GM12878 (cell line): ENCODE results near the gene LARP6.

ENCODE experiments used
- ATF7 ChIP-seq: fragments of 450-650 bp; IDR thresholded peaks from 2 replicates; pipeline ENCODE4 v1.6.1; 2016; ENCODE audit warnings: low read depth, mild to moderate bottlenecking
- CTCF ChIP-seq, 3 experiments: IDR thresholded peaks in 2 of 3; conservative IDR thresholded peaks in 1 of 3; 2 replicates each; pipeline ENCODE4 v1.5.1; 2011; ENCODE audit warnings: low read depth in 3 of 3, low read length in 3 of 3, mild to moderate bottlenecking in 3 of 3, control low read depth in 2 of 3, moderate library complexity in 2 of 3, inconsistent platforms in 1 of 3, mixed read lengths in 1 of 3; ENCODE audit not compliant: control insufficient read depth in 2 of 3, insufficient read depth in 1 of 3; ENCODE audit errors: extremely low read depth in 1 of 3
- FOS ChIP-seq: IDR thresholded peaks from 3 replicates; pipeline ENCODE4 v1.6.1; 2011; ENCODE audit warnings: borderline replicate concordance; ENCODE audit not compliant: insufficient read length; ENCODE audit errors: extremely low read depth
- MEF2A ChIP-seq: IDR thresholded peaks from 2 replicates; pipeline ENCODE4 v1.6.1; 2011; ENCODE audit warnings: low read depth, mild to moderate bottlenecking, low read length, moderate library complexity; ENCODE audit not compliant: insufficient read depth
- RELA ChIP-seq: fragments of 450-650 bp; IDR thresholded peaks from 2 replicates; pipeline ENCODE4 v1.8.0; 2014; ENCODE audit warnings: borderline replicate concordance; ENCODE audit not compliant: partially characterized antibody
- TF ChIP-seq, protein P1 (sequence below): IDR thresholded peaks from 2 replicates; pipeline ENCODE4 v1.6.1; 2011; ENCODE audit warnings: mild to moderate bottlenecking, low read depth, low read length, moderate library complexity; ENCODE audit not compliant: insufficient replicate concordance

- TF ChIP-seq, protein P1, sequence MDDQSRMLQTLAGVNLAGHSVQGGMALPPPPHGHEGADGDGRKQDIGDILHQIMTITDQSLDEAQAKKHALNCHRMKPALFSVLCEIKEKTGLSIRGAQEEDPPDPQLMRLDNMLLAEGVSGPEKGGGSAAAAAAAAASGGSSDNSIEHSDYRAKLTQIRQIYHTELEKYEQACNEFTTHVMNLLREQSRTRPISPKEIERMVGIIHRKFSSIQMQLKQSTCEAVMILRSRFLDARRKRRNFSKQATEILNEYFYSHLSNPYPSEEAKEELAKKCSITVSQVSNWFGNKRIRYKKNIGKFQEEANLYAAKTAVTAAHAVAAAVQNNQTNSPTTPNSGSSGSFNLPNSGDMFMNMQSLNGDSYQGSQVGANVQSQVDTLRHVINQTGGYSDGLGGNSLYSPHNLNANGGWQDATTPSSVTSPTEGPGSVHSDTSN: no peak
- TF ChIP-seq RELA: no peak
- TF ChIP-seq CTCF (IDR thresholded peaks at IDR 0.05 in 2 of 3, conservative IDR thresholded peaks at IDR 0.05 in 1 of 3; ENCODE audit: control insufficient read depth in 2 of 3, extremely low read depth in 1 of 3, insufficient read depth in 1 of 3, low read depth in 3 of 3, low read length in 3 of 3): no peak
- no peak for TF ChIP-seq ATF7
- TF ChIP-seq FOS: no peak
- TF ChIP-seq MEF2A: no peak
Observed at GRCh38 chr15:70856884-70857561, 3.1 kb upstream of the LARP6 start.
